ENCODE results near the gene GPHN.

- TF ChIP-seq POLR2AphosphoS5 (IDR thresholded peaks at IDR 0.05; ENCODE audit: low read depth, low read length): no peak
- TF ChIP-seq POLR2A (IDR thresholded peaks at IDR 0.05; ENCODE audit: low read depth, low read length): no peak
- TF ChIP-seq POU2F2 (IDR thresholded peaks at IDR 0.05; ENCODE audit: low read depth, low read length): no peak
- no peak for TF ChIP-seq SPI1 (IDR thresholded peaks at IDR 0.05; ENCODE audit: low read depth, low read length)
Observed at GRCh38 chr14:66493750-66494149, 14.2 kb upstream of the GPHN start.
